HEK293 (cell line): ENCODE data around the gene CLTB.
A peak's percentile ranks its signal among the peaks of the same experiment; 100 is the strongest.

Source experiments
- EGR2 ChIP-seq: fragments of 450-650 bp; formaldehyde crosslinking; IDR thresholded peaks from 2 replicates; pipeline ENCODE4 v1.5.1; 2016; ENCODE audit warnings: low read depth, missing biosample characterization, missing genetic modification characterization
- KLF17 ChIP-seq: fragments of 450-650 bp; formaldehyde crosslinking; IDR thresholded peaks from 2 replicates; pipeline ENCODE4 v1.5.1; 2016; ENCODE audit warnings: missing biosample characterization, missing genetic modification characterization
- OVOL3 ChIP-seq: fragments of 450-650 bp; formaldehyde crosslinking; IDR thresholded peaks from 2 replicates; pipeline ENCODE4 v1.5.1; 2016; ENCODE audit warnings: missing biosample characterization, missing genetic modification characterization
- REST ChIP-seq: fragments of 450-650 bp; formaldehyde crosslinking; IDR thresholded peaks from 2 replicates; pipeline ENCODE4 v1.5.1; 2016; ENCODE audit warnings: missing biosample characterization, missing genetic modification characterization
- SCRT2 ChIP-seq: fragments of 450-650 bp; formaldehyde crosslinking; IDR thresholded peaks from 2 replicates; pipeline ENCODE4 v1.5.1; 2016; ENCODE audit warnings: missing biosample characterization, missing genetic modification characterization
- SP2 ChIP-seq: fragments of 450-650 bp; formaldehyde crosslinking; IDR thresholded peaks from 2 replicates; pipeline ENCODE4 v1.5.1; 2016; ENCODE audit warnings: missing biosample characterization, missing genetic modification characterization
- TSHZ1 ChIP-seq: fragments of 450-650 bp; formaldehyde crosslinking; IDR thresholded peaks from 2 replicates; pipeline ENCODE4 v1.5.1; 2016; ENCODE audit warnings: missing biosample characterization, missing genetic modification characterization, borderline replicate concordance
- ZBTB11 ChIP-seq: fragments of 450-650 bp; formaldehyde crosslinking; conservative IDR thresholded peaks from 2 replicates; pipeline ENCODE4 v1.5.1; 2016; ENCODE audit warnings: low read depth, missing biosample characterization, missing genetic modification characterization
- ZEB2 ChIP-seq: fragments of 450-650 bp; formaldehyde crosslinking; IDR thresholded peaks from 2 replicates; pipeline ENCODE4 v1.5.1; 2016; ENCODE audit warnings: missing biosample characterization, missing genetic modification characterization
- ZFP41 ChIP-seq: fragments of 450-650 bp; formaldehyde crosslinking; IDR thresholded peaks from 2 replicates; pipeline ENCODE4 v1.5.1; 2016; ENCODE audit warnings: missing biosample characterization, missing genetic modification characterization, borderline replicate concordance
- ZNF157 ChIP-seq: fragments of 450-650 bp; formaldehyde crosslinking; IDR thresholded peaks from 2 replicates; pipeline ENCODE4 v1.5.1; 2016; ENCODE audit warnings: missing biosample characterization, missing genetic modification characterization
- ZNF211 ChIP-seq: fragments of 450-650 bp; formaldehyde crosslinking; IDR thresholded peaks from 2 replicates; pipeline ENCODE4 v1.5.1; 2016; ENCODE audit warnings: low read depth, missing biosample characterization, missing genetic modification characterization
- ZNF23 ChIP-seq: fragments of 450-650 bp; formaldehyde crosslinking; IDR thresholded peaks from 2 replicates; pipeline ENCODE4 v1.5.1; 2016; ENCODE audit warnings: missing biosample characterization, missing genetic modification characterization, borderline replicate concordance
- ZNF280C ChIP-seq: fragments of 450-650 bp; formaldehyde crosslinking; IDR thresholded peaks from 2 replicates; pipeline ENCODE4 v1.5.1; 2016; ENCODE audit warnings: missing biosample characterization, missing genetic modification characterization
- ZNF280D ChIP-seq: fragments of 450-650 bp; formaldehyde crosslinking; IDR thresholded peaks from 2 replicates; pipeline ENCODE4 v1.5.1; 2016; ENCODE audit warnings: missing biosample characterization, missing genetic modification characterization
- ZNF302 ChIP-seq: fragments of 450-650 bp; formaldehyde crosslinking; IDR thresholded peaks from 2 replicates; pipeline ENCODE4 v1.5.1; 2016; ENCODE audit warnings: missing biosample characterization, missing genetic modification characterization, low read depth
- ZNF311 ChIP-seq: fragments of 450-650 bp; formaldehyde crosslinking; IDR thresholded peaks from 2 replicates; pipeline ENCODE4 v1.5.1; 2017; ENCODE audit warnings: missing biosample characterization, missing genetic modification characterization, borderline replicate concordance
- ZNF37A ChIP-seq: fragments of 450-650 bp; IDR thresholded peaks from 2 replicates; pipeline ENCODE4 v1.5.1; 2018; ENCODE audit warnings: missing biosample characterization, missing genetic modification characterization
- ZNF404 ChIP-seq: fragments of 450-650 bp; formaldehyde crosslinking; IDR thresholded peaks from 2 replicates; pipeline ENCODE4 v1.5.1; 2017; ENCODE audit warnings: missing biosample characterization, missing genetic modification characterization
- ZNF510 ChIP-seq: fragments of 450-650 bp; formaldehyde crosslinking; IDR thresholded peaks from 2 replicates; pipeline ENCODE4 v1.5.1; 2018; ENCODE audit warnings: mild to moderate bottlenecking, missing genetic modification characterization, missing biosample characterization; ENCODE audit not compliant: insufficient replicate concordance
- ZNF585B ChIP-seq: fragments of 450-650 bp; formaldehyde crosslinking; IDR thresholded peaks from 2 replicates; pipeline ENCODE4 v1.5.1; 2016; ENCODE audit warnings: missing biosample characterization, missing genetic modification characterization
- ZNF658 ChIP-seq: fragments of 450-650 bp; formaldehyde crosslinking; IDR thresholded peaks from 2 replicates; pipeline ENCODE4; 2016; ENCODE audit warnings: missing biosample characterization, missing genetic modification characterization
- ZNF791 ChIP-seq: fragments of 450-650 bp; formaldehyde crosslinking; IDR thresholded peaks from 2 replicates; pipeline ENCODE4 v1.5.1; 2016; ENCODE audit warnings: missing biosample characterization, missing genetic modification characterization
- ZNF837 ChIP-seq: fragments of 450-650 bp; formaldehyde crosslinking; IDR thresholded peaks from 2 replicates; pipeline ENCODE4 v1.5.1; 2016; ENCODE audit warnings: missing biosample characterization, missing genetic modification characterization

Gene CLTB

GRCh38 chr5:176447591-176447977, 31.2 kb upstream of the CLTB start (continued):
- TF ChIP-seq ZNF280D (tag by site-specific recombination) (no peak), ZNF37A (no peak), TSHZ1 (no peak), ZNF404 (tag by site-specific recombination) (no peak), SCRT2 (tag by site-specific recombination) (no peak), ZNF211 (tag by site-specific recombination) (no peak), REST (tag by site-specific recombination) (peak; percentile 27; the same call in 1 of the 2 replicates), ZNF837 (tag by site-specific recombination) (no peak), ZNF23 (no peak), SP2 (no peak), ZNF658 (tag by site-specific recombination) (no peak), ZBTB11 (tag by site-specific recombination) (0 out of 2 replicates have a peak, but pooled peaks have one; percentile 23), ZNF311 (tag by site-specific recombination) (no peak), ZNF157 (tag by site-specific recombination) (no peak), ZNF585B (tag by site-specific recombination) (no peak), ZNF280C (no peak), KLF17 (tag by site-specific recombination) (no peak), EGR2 (no peak), ZEB2 (no peak; the same call in 1 of the 2 replicates), ZFP41 (tag by site-specific recombination) (no peak), ZNF302 (tag by site-specific recombination) (no peak), OVOL3 (tag by site-specific recombination) (no peak), ZNF510 (no peak), ZNF791 (tag by site-specific recombination) (no peak)
